ENCODE data around the gene NFIX. TPM values are rescaled to one million over a fixed set of nuclear protein-coding genes. Genes with fewer than 3 reads are reported as not detected.
A peak's percentile ranks its signal among the peaks of the same experiment; 100 is the strongest.

Gene NFIX
- total RNA-seq, 4 donors from 2014 or later = 25.4 to 53.1 (median 29.3) TPM

- no peaks in the 10 kb centered on the region for H3K27me3 ChIP-seq
- peaks cover 0 to 32% (median 16%) of the 10 kb centered on the region in 4 donors for H3K4me1 ChIP-seq
- WGBS, 2 donors (ENCODE audit: low coverage in 1 of 2) = 23% methylated on average over 32 of the region's 52 CpGs; no CpG with 5 or more reads in 1 of the 2 donors
- no peaks in the 10 kb centered on the region for H3K9me3 ChIP-seq
- no peak for DNase-seq
- H3K36me3 ChIP-seq = no peaks in the 10 kb centered on the region
- in situ Hi-C loops (cut with MboI; ENCODE audit: low pct_ligation_motif_present in 1 of 4, low pct_unique_long_range_greater_than_20kb in 1 of 4, low sequenced_read_pairs in 3 of 4) (loop anchor here in 1 of 4 donors (25.0 kb wide), 1 partner anchor 91 kb away; no protein-coding TSS in a partner anchor), intact Hi-C loops (cut with DNase I; ENCODE audit: low total_unique reads) (loop anchor here (5.0 kb wide), 1 partner anchor 36 kb away; no protein-coding TSS in a partner anchor)
- H3K27ac ChIP-seq = peak overlapping the region; percentile 87 to 91 (median 89)
- TF ChIP-seq EP300 (IDR thresholded peaks at IDR 0.05; ENCODE audit: low read depth) (no peak), POLR2A (IDR thresholded peaks at IDR 0.05) (no peak), POLR2AphosphoS5 (IDR thresholded peaks at IDR 0.05) (peak in 1 of 3 donors; percentile 50), CTCF (IDR thresholded peaks at IDR 0.05) (no peak)
- peak overlapping the region; percentile 59 to 75 (median 65) for H3K4me3 ChIP-seq
Observed at GRCh38 chr19:12996406-12997094, 1.3 kb downstream of the NFIX start.

GRCh38 chr19:12997179-12997966, 2.1 kb downstream of the NFIX start:
- Histone ChIP-seq H3K27me3 (no peaks in the 10 kb centered on the region), H3K36me3 (no peaks in the 10 kb centered on the region), H3K4me1 (peaks cover 0 to 32% (median 17%) of the 10 kb centered on the region in 4 donors), H3K27ac (peak overlapping the region; percentile 87 to 91 (median 89)), H3K4me3 (peak overlapping the region in 2 of 4 donors; percentile 68 to 75), H3K9me3 (no peaks in the 10 kb centered on the region)
- intact Hi-C loops (cut with DNase I; ENCODE audit: low total_unique reads) = loop anchor here (5.0 kb wide), 1 partner anchor 35 kb away; no protein-coding TSS in a partner anchor
- TF ChIP-seq CTCF (IDR thresholded peaks at IDR 0.05) (no peak), POLR2AphosphoS5 (IDR thresholded peaks at IDR 0.05) (no peak), POLR2A (IDR thresholded peaks at IDR 0.05) (no peak), EP300 (IDR thresholded peaks at IDR 0.05; ENCODE audit: low read depth) (no peak)
- in situ Hi-C loops (cut with MboI; ENCODE audit: low pct_ligation_motif_present in 1 of 4, low pct_unique_long_range_greater_than_20kb in 1 of 4, low sequenced_read_pairs in 3 of 4) = loop anchor here in 1 of 4 donors (25.0 kb wide), 1 partner anchor 90 kb away; no protein-coding TSS in a partner anchor
- WGBS, 2 donors (ENCODE audit: low coverage in 1 of 2) = 85% methylated on average over 15 of the region's 25 CpGs; no CpG with 5 or more reads in 1 of the 2 donors
- DNase-seq = no peak

- Histone ChIP-seq H3K27me3 (no peaks in the 10 kb centered on the region), H3K36me3 (no peaks in the 10 kb centered on the region), H3K9me3 (no peaks in the 10 kb centered on the region), H3K4me1 (peaks cover 0 to 39% (median 21%) of the 10 kb centered on the region in 4 donors), H3K27ac (peak overlapping the region; percentile 87 to 91 (median 89)), H3K4me3 (no peak overlapping the region)
- no peak for DNase-seq
- 66 to 83% methylated on average over 8 to 32 of the region's 32 CpGs for WGBS, 2 donors (ENCODE audit: low coverage in 1 of 2)
- intact Hi-C loops (cut with DNase I; ENCODE audit: low total_unique reads) = loop anchor here (5.0 kb wide), 1 partner anchor 34 kb away; no protein-coding TSS in a partner anchor
- in situ Hi-C loops (cut with MboI; ENCODE audit: low pct_ligation_motif_present in 1 of 4, low pct_unique_long_range_greater_than_20kb in 1 of 4, low sequenced_read_pairs in 3 of 4) = loop anchor here in 1 of 4 donors (25.0 kb wide), 1 partner anchor 89 kb away; no protein-coding TSS in a partner anchor
- TF ChIP-seq POLR2AphosphoS5 (IDR thresholded peaks at IDR 0.05) = no peak
- TF ChIP-seq EP300 (IDR thresholded peaks at IDR 0.05; ENCODE audit: low read depth) = no peak
- TF ChIP-seq POLR2A (IDR thresholded peaks at IDR 0.05) = no peak
- TF ChIP-seq CTCF (IDR thresholded peaks at IDR 0.05) = no peak
Observed at GRCh38 chr19:12997967-12998940, 3.0 kb downstream of the NFIX start.
